ENCODE results near the gene CFAP73. TPM values are rescaled to one million over a fixed set of nuclear protein-coding genes. Genes with fewer than 3 reads are reported as not detected.
"Not testable (repeated sequence)": the region's sequence is repeated elsewhere in the genome, so short reads cannot be mapped to it uniquely, and the experiment has no call there.

CFAP73 gene
- polyA plus RNA-seq, 4 donors, result 0.19 to 0.44 TPM; not detected in 2

GRCh38 chr12:113115455-113116126, 33.9 kb upstream of the CFAP73 start:
- Histone ChIP-seq H3K36me3 (ENCODE audit: control insufficient read depth in 3 of 3, insufficient read depth in 2 of 3, low read depth in 1 of 3, low read length in 3 of 3) (no peaks in the 10 kb centered on the region), H3K4me1 (ENCODE audit: control insufficient read depth in 3 of 3, insufficient read depth in 2 of 3, low read depth in 1 of 3, low read length in 2 of 3) (no peaks in the 10 kb centered on the region)
- DNase-seq, result no peak

GRCh38 chr12:113116875-113117274, 32.6 kb upstream of the CFAP73 start:
- Histone ChIP-seq H3K4me3 (ENCODE audit: low read depth in 1 of 3, low read length in 3 of 3) (no peak overlapping the region), H3K4me1 (ENCODE audit: control insufficient read depth in 3 of 3, insufficient read depth in 2 of 3, low read depth in 1 of 3, low read length in 2 of 3) (no peaks in the 10 kb centered on the region), H3K36me3 (ENCODE audit: control insufficient read depth in 3 of 3, insufficient read depth in 2 of 3, low read depth in 1 of 3, low read length in 3 of 3) (no peaks in the 10 kb centered on the region), H3K27me3 (ENCODE audit: control insufficient read depth in 3 of 3, insufficient read depth in 3 of 3, low read length in 3 of 3) (peaks cover 0 to 16% (median 5%) of the 10 kb centered on the region in 3 donors), H3K9me3 (ENCODE audit: control insufficient read depth in 2 of 2, insufficient read depth in 1 of 2, low read depth in 1 of 2, low read length in 1 of 2) (no peaks in the 10 kb centered on the region), H3K27ac (ENCODE audit: low read depth in 1 of 3, low read length in 2 of 3) (no peak overlapping the region)
- FAIRE-seq (no peak), DNase-seq (no peak)
- WGBS, 3 donors, result 72 to 76% (median 75%) methylated on average over 6 of the region's 6 CpGs

More at GRCh38 chr12:113115455-113116126, 33.9 kb upstream of the CFAP73 start:
- 83 to 90% (median 86%) methylated on average over 20 to 22 of the region's 22 CpGs for WGBS, 3 donors
- H3K9me3 ChIP-seq (ENCODE audit: control insufficient read depth in 2 of 2, insufficient read depth in 1 of 2, low read depth in 1 of 2, low read length in 1 of 2), result no peaks in the 10 kb centered on the region
- peaks cover 0 to 16% (median 3%) of the 10 kb centered on the region in 3 donors for H3K27me3 ChIP-seq (ENCODE audit: control insufficient read depth in 3 of 3, insufficient read depth in 3 of 3, low read length in 3 of 3)
- H3K27ac ChIP-seq (ENCODE audit: low read depth in 1 of 3, low read length in 2 of 3), result no peak overlapping the region
- FAIRE-seq, result no peak
- H3K4me3 ChIP-seq (ENCODE audit: low read depth in 1 of 3, low read length in 3 of 3), result no peak overlapping the region

GRCh38 chr12:113117684-113118083, 31.8 kb upstream of the CFAP73 start:
- not testable (repeated sequence) for H3K36me3 ChIP-seq (ENCODE audit: control insufficient read depth in 3 of 3, insufficient read depth in 2 of 3, low read depth in 1 of 3, low read length in 3 of 3); H3K4me3 ChIP-seq (ENCODE audit: low read depth in 1 of 3, low read length in 3 of 3); H3K4me1 ChIP-seq (ENCODE audit: control insufficient read depth in 3 of 3, insufficient read depth in 2 of 3, low read depth in 1 of 3, low read length in 2 of 3); DNase-seq; H3K27ac ChIP-seq (ENCODE audit: low read depth in 1 of 3, low read length in 2 of 3); FAIRE-seq; H3K9me3 ChIP-seq (ENCODE audit: control insufficient read depth in 2 of 2, insufficient read depth in 1 of 2, low read depth in 1 of 2, low read length in 1 of 2)
- peaks cover 0 to 13% (median 5%) of the 10 kb centered on the region in 3 donors for H3K27me3 ChIP-seq (ENCODE audit: control insufficient read depth in 3 of 3, insufficient read depth in 3 of 3, low read length in 3 of 3)
- WGBS, 3 donors, result 72 to 78% (median 73%) methylated on average over 8 of the region's 8 CpGs

- no peaks in the 10 kb centered on the region for H3K36me3 ChIP-seq (ENCODE audit: control insufficient read depth in 3 of 3, insufficient read depth in 2 of 3, low read depth in 1 of 3, low read length in 3 of 3)
- no peaks in the 10 kb centered on the region for H3K4me1 ChIP-seq (ENCODE audit: control insufficient read depth in 3 of 3, insufficient read depth in 2 of 3, low read depth in 1 of 3, low read length in 2 of 3)
- no peak overlapping the region for H3K27ac ChIP-seq (ENCODE audit: low read depth in 1 of 3, low read length in 2 of 3)
- 95 to 98% (median 97%) methylated on average over 1 of the region's 1 CpG for WGBS, 3 donors
- FAIRE-seq (no peak), DNase-seq (no peak)
- H3K27me3 ChIP-seq (ENCODE audit: control insufficient read depth in 3 of 3, insufficient read depth in 3 of 3, low read length in 3 of 3), result peaks cover 0 to 10% (median 5%) of the 10 kb centered on the region in 3 donors
- H3K4me3 ChIP-seq (ENCODE audit: low read depth in 1 of 3, low read length in 3 of 3), result no peak overlapping the region
- peaks cover 0 to under 1% of the 10 kb centered on the region in 2 donors for H3K9me3 ChIP-seq (ENCODE audit: control insufficient read depth in 2 of 2, insufficient read depth in 1 of 2, low read depth in 1 of 2, low read length in 1 of 2)
Observed at GRCh38 chr12:113118142-113118541, 31.4 kb upstream of the CFAP73 start.

GRCh38 chr12:113119980-113120669, 29.4 kb upstream of the CFAP73 start:
- WGBS, 3 donors, result 41 to 47% (median 42%) methylated on average over 4 of the region's 4 CpGs
- no peak overlapping the region for H3K27ac ChIP-seq (ENCODE audit: low read depth in 1 of 3, low read length in 2 of 3)
- DNase-seq (no peak), FAIRE-seq (no peak)
- no peak overlapping the region for H3K4me3 ChIP-seq (ENCODE audit: low read depth in 1 of 3, low read length in 3 of 3)
- no peaks in the 10 kb centered on the region for H3K4me1 ChIP-seq (ENCODE audit: control insufficient read depth in 3 of 3, insufficient read depth in 2 of 3, low read depth in 1 of 3, low read length in 2 of 3)
- H3K27me3 ChIP-seq (ENCODE audit: control insufficient read depth in 3 of 3, insufficient read depth in 3 of 3, low read length in 3 of 3), result peaks cover 0 to 5% (median 3%) of the 10 kb centered on the region in 3 donors
- peaks cover 0 to 7% of the 10 kb centered on the region in 2 donors for H3K9me3 ChIP-seq (ENCODE audit: control insufficient read depth in 2 of 2, insufficient read depth in 1 of 2, low read depth in 1 of 2, low read length in 1 of 2)
- H3K36me3 ChIP-seq (ENCODE audit: control insufficient read depth in 3 of 3, insufficient read depth in 2 of 3, low read depth in 1 of 3, low read length in 3 of 3), result no peaks in the 10 kb centered on the region

- Histone ChIP-seq H3K9me3 (ENCODE audit: control insufficient read depth in 2 of 2, insufficient read depth in 1 of 2, low read depth in 1 of 2, low read length in 1 of 2) (peaks cover 0 to 7% of the 10 kb centered on the region in 2 donors), H3K4me3 (ENCODE audit: low read depth in 1 of 3, low read length in 3 of 3) (no peak overlapping the region), H3K36me3 (ENCODE audit: control insufficient read depth in 3 of 3, insufficient read depth in 2 of 3, low read depth in 1 of 3, low read length in 3 of 3) (no peaks in the 10 kb centered on the region), H3K4me1 (ENCODE audit: control insufficient read depth in 3 of 3, insufficient read depth in 2 of 3, low read depth in 1 of 3, low read length in 2 of 3) (no peaks in the 10 kb centered on the region), H3K27me3 (ENCODE audit: control insufficient read depth in 3 of 3, insufficient read depth in 3 of 3, low read length in 3 of 3) (peaks cover 0 to 5% (median 3%) of the 10 kb centered on the region in 3 donors), H3K27ac (ENCODE audit: low read depth in 1 of 3, low read length in 2 of 3) (no peak overlapping the region)
- FAIRE-seq (no peak), DNase-seq (no peak)
- 70 to 78% (median 78%) methylated on average over 3 of the region's 3 CpGs for WGBS, 3 donors
Observed at GRCh38 chr12:113120670-113121370, 28.7 kb upstream of the CFAP73 start.

- peaks cover 0 to 2% (median 0%) of the 10 kb centered on the region in 3 donors for H3K27me3 ChIP-seq (ENCODE audit: control insufficient read depth in 3 of 3, insufficient read depth in 3 of 3, low read length in 3 of 3)
- H3K4me1 ChIP-seq (ENCODE audit: control insufficient read depth in 3 of 3, insufficient read depth in 2 of 3, low read depth in 1 of 3, low read length in 2 of 3), result no peaks in the 10 kb centered on the region
- peaks cover 0 to 7% of the 10 kb centered on the region in 2 donors for H3K9me3 ChIP-seq (ENCODE audit: control insufficient read depth in 2 of 2, insufficient read depth in 1 of 2, low read depth in 1 of 2, low read length in 1 of 2)
- H3K27ac ChIP-seq (ENCODE audit: low read depth in 1 of 3, low read length in 2 of 3), result no peak overlapping the region
- no peak for FAIRE-seq
- WGBS, 3 donors, result 15 to 29% (median 27%) methylated on average over 15 of the region's 15 CpGs
- no peaks in the 10 kb centered on the region for H3K36me3 ChIP-seq (ENCODE audit: control insufficient read depth in 3 of 3, insufficient read depth in 2 of 3, low read depth in 1 of 3, low read length in 3 of 3)
- no peak overlapping the region for H3K4me3 ChIP-seq (ENCODE audit: low read depth in 1 of 3, low read length in 3 of 3)
- no peak for DNase-seq
Observed at GRCh38 chr12:113127791-113128199, 21.7 kb upstream of the CFAP73 start.

GRCh38 chr12:113128802-113129663, 20.5 kb upstream of the CFAP73 start:
- peaks cover 0 to 2% (median 0%) of the 10 kb centered on the region in 3 donors for H3K27me3 ChIP-seq (ENCODE audit: control insufficient read depth in 3 of 3, insufficient read depth in 3 of 3, low read length in 3 of 3)
- FAIRE-seq, result no peak
- 60 to 62% (median 62%) methylated on average over 9 of the region's 9 CpGs for WGBS, 3 donors

More at GRCh38 chr12:113128802-113129663, 20.5 kb upstream of the CFAP73 start:
- H3K36me3 ChIP-seq (ENCODE audit: control insufficient read depth in 3 of 3, insufficient read depth in 2 of 3, low read depth in 1 of 3, low read length in 3 of 3), result no peaks in the 10 kb centered on the region
- no peak overlapping the region for H3K4me3 ChIP-seq (ENCODE audit: low read depth in 1 of 3, low read length in 3 of 3)
- H3K9me3 ChIP-seq (ENCODE audit: control insufficient read depth in 2 of 2, insufficient read depth in 1 of 2, low read depth in 1 of 2, low read length in 1 of 2), result no peaks in the 10 kb centered on the region
- H3K27ac ChIP-seq (ENCODE audit: low read depth in 1 of 3, low read length in 2 of 3), result no peak overlapping the region
- no peak for DNase-seq
- H3K4me1 ChIP-seq (ENCODE audit: control insufficient read depth in 3 of 3, insufficient read depth in 2 of 3, low read depth in 1 of 3, low read length in 2 of 3), result no peaks in the 10 kb centered on the region

All from small intestine (tissue), 7 donors.